ENCODE results near the gene BRMS1.
"Not testable (repeated sequence)": the region's sequence is repeated elsewhere in the genome, so short reads cannot be mapped to it uniquely, and the experiment has no call there.

The BRMS1 gene

DNA sequence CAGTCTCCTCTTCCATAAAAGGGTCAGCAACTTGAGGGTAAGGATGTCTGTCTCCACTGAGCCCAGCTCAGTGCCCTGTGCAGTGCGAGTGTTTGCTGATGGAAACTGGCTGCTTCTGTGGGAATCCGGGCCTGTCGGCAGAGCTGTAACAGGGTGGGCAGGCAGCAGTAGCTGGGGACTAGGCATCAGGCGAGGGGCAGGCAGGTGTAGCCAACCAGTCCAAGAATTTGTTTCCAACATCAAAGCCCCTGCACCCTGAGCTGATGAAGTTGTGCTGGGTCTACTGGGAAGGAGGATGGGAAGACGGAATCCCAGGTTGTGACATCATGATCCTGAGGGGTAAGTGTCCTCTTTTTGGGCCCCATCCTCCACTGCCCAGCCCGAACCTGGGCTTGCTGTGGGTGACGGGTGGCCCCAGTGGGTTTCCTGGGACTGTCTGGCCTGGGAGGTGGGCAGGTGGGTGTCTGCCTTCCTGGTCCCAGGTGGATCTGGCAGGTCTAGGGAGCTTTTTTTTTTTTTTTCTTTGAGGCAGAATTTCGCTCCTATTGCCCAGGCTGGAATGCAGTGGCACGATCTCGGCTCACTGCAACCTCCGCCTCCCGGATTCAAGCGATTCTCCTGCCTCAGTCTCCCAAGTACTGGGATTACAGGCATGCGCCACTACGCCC is 15.6 kb upstream of the BRMS1 start:
- Histone ChIP-seq H3K4me3 (ENCODE audit: low read length) (no peak overlapping the region), H3K36me3 (ENCODE audit: control insufficient read depth, insufficient read depth, low read length) (no peaks in the 10 kb centered on the region), H3K27me3 (ENCODE audit: control insufficient read depth, insufficient read depth, low read length) (no peaks in the 10 kb centered on the region), H3K9ac (ENCODE audit: low read length) (no peak overlapping the region), H3K4me1 (ENCODE audit: control insufficient read depth, insufficient read depth, low read length) (peaks cover 7% of the 10 kb centered on the region), H3K9me3 (ENCODE audit: control insufficient read depth, low read length) (no peaks in the 10 kb centered on the region)

DNA sequence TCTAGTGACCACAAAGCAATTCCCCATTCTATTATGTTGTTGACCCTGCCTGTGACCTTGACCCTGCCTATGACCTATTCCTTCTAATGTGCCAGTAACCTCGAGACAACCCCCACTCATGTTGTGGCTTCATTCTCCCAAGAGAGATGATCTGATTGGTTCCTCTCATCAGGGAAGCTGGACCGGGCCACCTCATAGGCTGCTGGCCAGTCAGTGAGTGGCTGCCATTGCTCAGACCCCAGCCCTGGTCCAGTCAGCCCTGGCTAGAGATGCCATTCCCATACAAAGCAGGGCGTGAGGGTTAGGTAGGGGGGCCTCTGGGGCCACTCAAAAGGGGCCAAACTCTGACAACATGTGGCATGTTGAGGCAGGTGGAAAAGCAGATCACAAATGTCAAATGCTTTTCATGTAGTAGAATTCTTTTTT is 14.8 kb upstream of the BRMS1 start:
- Histone ChIP-seq H3K27me3 (ENCODE audit: control insufficient read depth, insufficient read depth, low read length) (no peaks in the 10 kb centered on the region), H3K36me3 (ENCODE audit: control insufficient read depth, insufficient read depth, low read length) (no peaks in the 10 kb centered on the region), H3K9me3 (ENCODE audit: control insufficient read depth, low read length) (no peaks in the 10 kb centered on the region), H3K4me3 (ENCODE audit: low read length) (no peak overlapping the region), H3K4me1 (ENCODE audit: control insufficient read depth, insufficient read depth, low read length) (peaks cover 7% of the 10 kb centered on the region), H3K9ac (ENCODE audit: low read length) (no peak overlapping the region)

DNA sequence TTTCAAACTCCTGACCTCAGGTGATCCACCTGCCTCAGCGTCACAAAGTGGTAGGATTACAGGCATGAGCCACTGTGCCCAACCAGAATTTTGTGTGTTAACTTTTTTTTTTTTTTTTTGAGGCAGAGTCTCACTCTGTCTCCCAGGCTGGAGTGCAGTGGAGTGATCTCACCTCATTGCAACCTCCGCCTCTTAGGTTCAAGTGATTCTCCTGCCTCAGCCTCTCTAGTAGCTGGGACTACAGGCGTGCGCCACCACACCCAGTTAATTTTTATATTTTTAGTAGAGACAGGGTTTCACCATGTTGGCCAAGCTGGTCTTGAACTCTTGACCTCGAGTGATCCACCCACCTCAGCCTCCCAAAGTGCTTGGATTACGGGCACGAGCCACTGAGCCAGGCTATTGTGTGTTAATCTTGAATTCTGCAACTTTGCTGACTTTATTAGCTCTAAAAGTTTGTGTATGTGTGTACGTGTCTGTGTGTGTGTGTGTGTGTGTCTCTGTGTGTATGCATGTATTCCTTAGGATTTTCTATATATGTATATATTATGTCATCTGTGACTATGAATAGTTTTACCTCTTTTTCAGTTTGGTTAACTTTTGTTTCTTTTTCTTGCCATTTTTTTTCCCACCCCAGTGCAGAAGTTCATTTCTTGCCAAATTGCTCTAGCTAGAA is 5.8 kb upstream of the BRMS1 start:
- Histone ChIP-seq H3K4me3 (ENCODE audit: low read length) (peak overlapping the region; percentile 32), H3K4me1 (ENCODE audit: control insufficient read depth, insufficient read depth, low read length) (peaks cover 50% of the 10 kb centered on the region), H3K9ac (ENCODE audit: low read length) (peak overlapping the region; percentile 22)
- H3K9me3 ChIP-seq (ENCODE audit: control insufficient read depth, low read length); H3K36me3 ChIP-seq (ENCODE audit: control insufficient read depth, insufficient read depth, low read length); H3K27me3 ChIP-seq (ENCODE audit: control insufficient read depth, insufficient read depth, low read length): not testable (repeated sequence)

DNA sequence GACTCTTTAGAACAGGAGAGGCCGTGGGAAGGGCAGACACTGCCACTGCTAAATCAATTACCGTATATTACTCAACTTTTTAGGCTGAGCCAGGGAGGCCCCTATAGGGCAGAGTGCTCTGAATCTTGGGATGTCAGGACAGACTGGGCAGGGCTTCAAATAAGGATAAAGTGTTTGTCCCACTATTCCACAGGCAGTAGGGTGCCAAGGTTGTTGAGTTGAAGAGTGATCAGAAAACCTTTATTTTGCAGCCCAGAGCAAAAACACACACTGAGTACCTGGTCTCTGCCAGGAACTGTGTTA is 4.1 kb upstream of the BRMS1 start:
- H3K4me3 ChIP-seq (ENCODE audit: low read length), result no peak overlapping the region
- peaks cover 55% of the 10 kb centered on the region for H3K4me1 ChIP-seq (ENCODE audit: control insufficient read depth, insufficient read depth, low read length)
- H3K36me3 ChIP-seq (ENCODE audit: control insufficient read depth, insufficient read depth, low read length), result no peaks in the 10 kb centered on the region
- no peaks in the 10 kb centered on the region for H3K9me3 ChIP-seq (ENCODE audit: control insufficient read depth, low read length)
- H3K27me3 ChIP-seq (ENCODE audit: control insufficient read depth, insufficient read depth, low read length), result no peaks in the 10 kb centered on the region
- peak overlapping the region; percentile 72 for H3K9ac ChIP-seq (ENCODE audit: low read length)

DNA sequence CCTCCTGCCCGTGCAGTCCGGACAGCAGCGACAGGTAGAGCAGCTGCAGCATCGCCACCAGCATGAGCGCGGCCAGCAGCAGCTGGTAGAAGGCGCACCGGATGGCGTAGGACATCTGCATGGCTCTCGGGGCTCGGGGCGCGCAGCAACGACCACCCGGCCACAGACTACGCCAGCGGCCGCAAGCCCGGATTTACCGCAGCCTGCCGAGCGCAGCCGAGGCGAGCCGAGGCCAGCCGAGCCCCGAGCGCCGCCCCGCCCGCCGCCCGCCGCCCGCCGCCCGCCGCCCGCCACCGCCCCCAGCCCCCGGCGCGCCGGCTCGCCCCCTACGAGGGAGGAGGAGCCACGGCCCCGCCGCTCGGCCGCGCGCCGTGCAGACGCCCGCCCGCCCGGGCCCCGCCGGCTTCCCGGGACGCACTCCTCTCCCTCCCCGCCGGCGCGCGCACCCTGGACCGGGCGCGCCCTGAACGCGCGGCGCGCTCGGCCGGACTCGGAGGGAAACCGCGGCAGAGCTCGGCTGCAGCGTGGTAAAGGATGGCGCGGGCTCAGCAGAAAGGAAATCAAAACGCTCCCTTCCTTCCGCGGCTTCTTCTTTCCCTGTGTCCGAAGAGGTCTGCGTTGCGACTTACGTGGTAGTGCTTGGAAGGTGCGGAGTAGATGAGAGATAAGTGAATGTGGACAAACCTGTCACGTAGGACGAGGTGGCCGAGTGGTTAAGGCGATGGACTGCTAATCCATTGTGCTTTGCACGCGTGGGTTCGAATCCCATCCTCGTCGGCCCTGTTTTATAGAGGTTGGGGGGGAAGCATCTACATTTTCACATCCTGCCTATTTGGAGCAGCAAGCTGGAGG is 2.7 kb upstream of the BRMS1 start, which contains the start of gene B4GAT1:
TSS of gene B4GAT1 (minus strand) at position 205 of the 852 bp plus-strand sequence. CDS start at position 121, 84 bp downstream.
- no peaks in the 10 kb centered on the region for H3K36me3 ChIP-seq (ENCODE audit: control insufficient read depth, insufficient read depth, low read length)
- H3K27me3 ChIP-seq (ENCODE audit: control insufficient read depth, insufficient read depth, low read length), result no peaks in the 10 kb centered on the region
- H3K4me3 ChIP-seq (ENCODE audit: low read length), result peak within 1 kb of the TSS; percentile 60
- peaks cover 49% of the 10 kb centered on the region for H3K4me1 ChIP-seq (ENCODE audit: control insufficient read depth, insufficient read depth, low read length)
- H3K9ac ChIP-seq (ENCODE audit: low read length), result peak within 1 kb of the TSS; percentile 79
- no peaks in the 10 kb centered on the region for H3K9me3 ChIP-seq (ENCODE audit: control insufficient read depth, low read length)

DNA sequence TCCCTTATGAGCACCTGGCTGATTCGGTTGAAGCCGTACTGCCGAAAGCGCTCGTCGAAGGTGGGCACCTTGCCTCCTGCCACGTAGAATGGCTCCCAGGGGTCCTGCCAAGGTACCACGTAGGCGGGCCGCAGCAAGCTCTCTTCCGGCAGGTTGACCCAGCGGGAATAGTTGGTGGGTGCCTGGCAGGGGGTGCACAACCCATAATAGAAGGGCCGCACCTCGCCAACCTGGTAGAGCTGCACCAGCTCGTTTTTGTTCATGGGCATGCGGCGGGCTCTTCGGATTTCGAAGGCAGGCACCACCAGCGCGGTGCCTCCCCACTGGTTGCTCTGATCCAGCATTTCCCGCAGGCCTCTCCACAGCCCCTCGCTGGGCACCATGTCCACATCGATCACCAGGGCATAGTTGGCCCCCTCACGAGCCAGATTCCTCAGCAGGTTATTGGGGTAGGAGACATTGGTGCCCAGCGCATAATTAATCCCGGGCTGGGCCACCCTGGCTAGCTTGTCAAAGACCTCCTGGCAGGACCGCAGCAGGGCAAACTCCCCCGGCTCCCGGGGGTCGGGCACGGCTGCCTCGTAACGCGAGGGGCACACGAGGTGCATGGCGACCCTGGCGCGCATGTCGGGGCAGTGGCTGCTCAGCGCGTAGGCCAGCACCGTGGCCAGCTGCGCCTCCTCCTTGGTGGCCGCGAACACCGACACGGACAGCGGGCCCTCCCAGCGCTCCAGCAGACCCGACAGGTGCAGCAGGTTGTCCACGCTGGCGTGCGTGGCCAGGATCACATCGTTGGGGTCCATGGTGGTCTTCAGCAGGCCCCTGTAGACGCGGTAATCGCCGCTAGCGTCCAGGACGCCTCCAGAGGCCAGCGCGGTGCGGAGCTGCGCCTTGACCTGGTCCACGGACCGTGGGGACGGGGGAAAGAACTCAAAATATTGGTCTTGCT is 1.8 kb upstream of the BRMS1 start:
- peaks cover 43% of the 10 kb centered on the region for H3K4me1 ChIP-seq (ENCODE audit: control insufficient read depth, insufficient read depth, low read length)
- H3K4me3 ChIP-seq (ENCODE audit: low read length), result peak overlapping the region; percentile 60
- no peaks in the 10 kb centered on the region for H3K27me3 ChIP-seq (ENCODE audit: control insufficient read depth, insufficient read depth, low read length)
- no peaks in the 10 kb centered on the region for H3K9me3 ChIP-seq (ENCODE audit: control insufficient read depth, low read length)
- H3K9ac ChIP-seq (ENCODE audit: low read length), result peak overlapping the region; percentile 79
- peaks cover 1% of the 10 kb centered on the region for H3K36me3 ChIP-seq (ENCODE audit: control insufficient read depth, insufficient read depth, low read length)

DNA sequence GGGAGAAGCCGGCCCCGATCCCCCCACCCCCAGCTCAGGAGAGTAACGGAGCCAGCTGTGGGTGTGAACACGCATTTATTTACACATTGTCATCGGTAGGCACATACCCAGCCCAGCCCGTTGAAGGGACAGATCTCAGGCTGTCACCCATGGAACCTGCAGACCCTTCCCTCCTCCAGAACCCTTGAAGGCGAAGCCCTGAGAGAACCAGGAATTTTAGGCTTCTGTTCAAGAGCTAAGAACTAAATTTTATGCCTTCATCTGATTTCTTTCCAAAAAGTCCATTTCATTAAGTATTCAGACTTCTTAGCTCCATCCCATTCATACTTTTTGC is 379 bp upstream of the BRMS1 start:
- Histone ChIP-seq H3K4me3 (ENCODE audit: low read length) (peak overlapping the region; percentile 78), H3K36me3 (ENCODE audit: control insufficient read depth, insufficient read depth, low read length) (peaks cover 15% of the 10 kb centered on the region), H3K9me3 (ENCODE audit: control insufficient read depth, low read length) (no peaks in the 10 kb centered on the region), H3K9ac (ENCODE audit: low read length) (peak overlapping the region; percentile 79), H3K4me1 (ENCODE audit: control insufficient read depth, insufficient read depth, low read length) (peaks cover 39% of the 10 kb centered on the region), H3K27me3 (ENCODE audit: control insufficient read depth, insufficient read depth, low read length) (no peaks in the 10 kb centered on the region)

DNA sequence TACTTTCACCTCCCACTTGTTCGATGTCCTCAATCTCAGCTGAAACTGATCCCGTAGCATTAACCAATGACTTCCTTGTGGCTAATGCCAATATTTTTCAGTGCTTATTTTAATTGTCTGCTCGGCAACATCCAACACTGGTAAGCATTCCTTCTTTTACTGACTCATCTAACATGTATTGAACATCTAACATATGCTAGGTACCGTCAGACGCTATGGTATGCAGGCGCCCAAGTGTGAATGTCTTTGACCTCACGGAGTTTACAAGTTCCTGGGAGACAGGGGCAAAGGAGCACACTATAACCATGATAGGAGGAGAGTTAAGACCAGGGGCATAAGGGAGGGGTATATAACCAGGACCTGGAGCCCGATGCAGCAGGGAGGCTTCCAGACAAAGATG is 1.7 kb downstream of the BRMS1 start:
- Histone ChIP-seq H3K27me3 (ENCODE audit: control insufficient read depth, insufficient read depth, low read length) (no peaks in the 10 kb centered on the region), H3K9ac (ENCODE audit: low read length) (no peak overlapping the region), H3K4me1 (ENCODE audit: control insufficient read depth, insufficient read depth, low read length) (peaks cover 29% of the 10 kb centered on the region), H3K36me3 (ENCODE audit: control insufficient read depth, insufficient read depth, low read length) (peaks cover 19% of the 10 kb centered on the region), H3K9me3 (ENCODE audit: control insufficient read depth, low read length) (no peaks in the 10 kb centered on the region), H3K4me3 (ENCODE audit: low read length) (no peak overlapping the region)

DNA sequence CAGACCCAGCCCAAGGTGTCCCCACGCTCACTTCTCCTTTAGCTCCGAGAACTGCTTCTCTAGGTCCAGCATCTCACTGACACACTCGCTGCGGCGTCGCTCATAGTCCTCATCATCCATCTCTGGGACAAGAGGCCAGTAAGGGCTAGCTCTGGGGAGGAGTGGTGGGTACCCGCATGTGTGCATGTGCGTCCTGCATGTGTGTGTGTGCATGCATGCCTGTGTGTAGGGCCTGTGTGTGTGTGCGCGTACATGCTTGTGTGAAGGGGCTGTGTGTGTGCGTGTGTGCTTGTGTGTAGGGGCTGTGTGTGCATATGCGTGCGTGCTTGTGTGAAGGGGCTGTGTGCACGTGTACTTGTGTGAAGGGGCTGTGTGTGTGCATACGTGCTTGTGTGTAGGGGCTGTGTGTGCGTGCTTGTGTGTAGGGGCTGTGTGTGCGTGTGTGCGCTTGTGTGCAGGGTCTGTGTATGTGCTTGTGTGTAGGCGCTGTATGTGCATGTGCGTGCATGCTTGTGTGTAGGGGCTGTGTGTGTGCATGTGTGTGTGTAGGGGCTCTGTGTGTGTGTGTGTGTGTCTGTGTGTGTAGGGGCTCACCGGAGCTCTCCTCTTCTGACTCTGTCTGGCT is 3.3 kb downstream of the BRMS1 start:
- Histone ChIP-seq H3K9ac (ENCODE audit: low read length) (no peak overlapping the region), H3K4me1 (ENCODE audit: control insufficient read depth, insufficient read depth, low read length) (peaks cover 30% of the 10 kb centered on the region), H3K9me3 (ENCODE audit: control insufficient read depth, low read length) (no peaks in the 10 kb centered on the region), H3K27me3 (ENCODE audit: control insufficient read depth, insufficient read depth, low read length) (no peaks in the 10 kb centered on the region), H3K4me3 (ENCODE audit: low read length) (no peak overlapping the region), H3K36me3 (ENCODE audit: control insufficient read depth, insufficient read depth, low read length) (peaks cover 19% of the 10 kb centered on the region)

DNA sequence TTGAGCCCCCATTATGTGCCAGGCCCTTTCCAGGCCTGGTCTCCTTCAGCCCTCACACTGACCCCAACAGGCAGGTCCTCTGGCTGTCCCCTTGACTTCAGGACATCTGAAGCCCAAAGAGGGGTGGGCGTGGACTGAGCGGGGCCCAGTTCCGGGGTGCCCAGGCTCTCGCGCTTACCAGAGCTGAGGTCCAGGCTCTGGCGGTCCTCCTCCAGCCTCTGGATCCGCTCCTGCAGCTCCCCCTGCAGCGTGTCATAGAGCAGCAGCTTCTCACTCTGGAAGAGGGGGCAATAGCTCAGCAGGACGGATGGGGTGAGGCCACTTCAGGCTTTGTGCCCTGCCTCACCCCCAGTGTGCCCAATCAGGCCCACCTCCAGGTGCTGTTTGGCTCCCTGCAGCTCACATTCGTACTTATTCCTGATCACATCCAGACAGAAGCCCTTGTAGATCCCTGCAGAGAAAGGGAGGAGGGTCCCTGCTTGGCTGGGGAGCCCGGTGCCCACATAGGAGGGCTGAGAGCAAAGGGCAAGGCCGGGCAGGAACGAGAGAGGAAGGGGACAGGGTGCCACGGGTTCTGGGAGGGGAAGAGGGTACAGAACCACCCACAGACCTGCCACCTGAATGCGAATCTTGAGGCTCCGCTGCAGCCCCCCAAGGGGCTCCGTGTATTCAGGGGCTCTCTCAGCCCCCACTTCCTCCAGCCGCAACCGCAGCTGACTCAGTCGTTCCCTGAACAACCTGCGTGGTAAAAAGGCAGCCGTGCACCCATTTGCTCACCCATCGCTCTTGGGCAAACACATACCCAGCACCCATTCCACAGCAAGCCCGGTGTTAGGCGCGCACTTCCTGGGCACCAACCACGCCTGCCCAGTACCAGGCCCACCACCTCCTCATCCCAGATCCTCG is 4.1 kb downstream of the BRMS1 start:
- no peaks in the 10 kb centered on the region for H3K9me3 ChIP-seq (ENCODE audit: control insufficient read depth, low read length)
- peaks cover 19% of the 10 kb centered on the region for H3K36me3 ChIP-seq (ENCODE audit: control insufficient read depth, insufficient read depth, low read length)
- no peak overlapping the region for H3K9ac ChIP-seq (ENCODE audit: low read length)
- no peaks in the 10 kb centered on the region for H3K27me3 ChIP-seq (ENCODE audit: control insufficient read depth, insufficient read depth, low read length)
- no peak overlapping the region for H3K4me3 ChIP-seq (ENCODE audit: low read length)
- H3K4me1 ChIP-seq (ENCODE audit: control insufficient read depth, insufficient read depth, low read length), result peaks cover 28% of the 10 kb centered on the region

Data from mucosa of stomach (tissue), 1 donor.